Parietal lobe (tissue), 1 donor: ENCODE data around the gene CHD2. TPM values are rescaled to one million over a fixed set of nuclear protein-coding genes. Genes with fewer than 3 reads are reported as not detected.

ENCODE experiments used
- total RNA-seq: library from RNA; depleted of rRNA; stranded (reverse); fragments of >200 nt; gene quantifications from one replicate; pipeline ENCODE4 v1.2.3, GENCODE V29; 2014

Gene CHD2
- total RNA-seq, result 201 TPM

GRCh38 chr15:92899948-92900730, at the start of gene CHD2:
Gene CHD2 (plus strand): TSS chr15:92900324. CDS start chr15:92901238, 914 bp downstream.

Other genes starting within 250 kb of the CHD2 start
- gene FAM174B, start 244.5 kb upstream of the CHD2 start, total RNA-seq, result 14.1 TPM
- gene RGMA, start 188.9 kb downstream of the CHD2 start, total RNA-seq, result 16.6 TPM